ENCODE data around the gene NAXD. TPM values are rescaled to one million over a fixed set of nuclear protein-coding genes. Genes with fewer than 3 reads are reported as not detected.

Gene NAXD
- total RNA-seq, 2 experiments from 2014 or later: 20.8 to 21.1 TPM

- Mint-ChIP-seq H3K4me1 (peaks cover 34% of the 10 kb centered on the region), H3K27ac (peak overlapping the region; percentile 77)
Observed at GRCh38 chr13:110616103-110617101, 1.1 kb downstream of the NAXD start.

DNA sequence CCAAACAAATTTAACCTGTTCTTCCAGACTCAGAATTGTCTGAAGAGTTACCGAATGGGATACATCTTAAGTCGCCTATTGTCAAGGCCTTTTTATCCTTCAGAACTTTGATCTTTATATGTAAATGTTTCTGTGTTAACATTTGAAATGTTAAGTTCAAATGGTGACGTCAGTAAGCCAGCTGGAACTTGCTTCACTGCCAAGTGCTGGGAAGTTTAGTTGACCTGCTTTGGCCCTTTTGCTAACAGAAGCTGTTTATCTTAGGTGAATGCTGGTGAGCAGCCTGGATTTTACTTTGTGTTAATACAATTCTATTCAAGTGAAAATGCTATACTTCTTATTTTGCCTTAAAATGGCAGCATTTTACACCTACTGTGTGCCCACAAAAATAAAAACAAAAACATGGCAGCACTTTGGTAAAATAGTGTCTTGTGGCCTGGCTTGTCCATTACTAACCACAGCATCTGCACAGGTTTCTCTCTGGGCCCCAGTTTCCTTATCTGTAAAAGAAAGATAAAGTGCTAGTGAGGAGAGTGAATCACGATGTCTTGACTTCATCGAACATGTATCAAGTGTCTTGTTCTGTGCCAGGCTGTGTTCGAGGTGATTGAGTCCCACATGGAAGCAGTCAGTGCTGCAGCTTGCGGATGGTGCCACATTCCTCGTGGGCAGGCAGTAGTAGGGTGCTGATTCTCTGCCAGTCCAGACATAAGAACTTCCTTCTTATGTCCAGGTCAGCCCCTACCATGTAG is 2.2 kb downstream of the NAXD start:
- Mint-ChIP-seq H3K4me3 (peak overlapping the region; percentile 10), H3K27me3 (no peaks in the 10 kb centered on the region), H3K4me1 (peaks cover 38% of the 10 kb centered on the region), H3K9me3 (peaks cover 7% of the 10 kb centered on the region), H3K27ac (no peak overlapping the region), H3K36me3 (peaks cover 6% of the 10 kb centered on the region)
- DNase-seq: no peak

More at GRCh38 chr13:110616103-110617101, 1.1 kb downstream of the NAXD start:
- peaks cover 7% of the 10 kb centered on the region for H3K9me3 Mint-ChIP-seq
- DNase-seq: peak; percentile 60
- H3K4me3 Mint-ChIP-seq: peak overlapping the region; percentile 92
- peaks cover 6% of the 10 kb centered on the region for H3K36me3 Mint-ChIP-seq
- no peaks in the 10 kb centered on the region for H3K27me3 Mint-ChIP-seq

DNA sequence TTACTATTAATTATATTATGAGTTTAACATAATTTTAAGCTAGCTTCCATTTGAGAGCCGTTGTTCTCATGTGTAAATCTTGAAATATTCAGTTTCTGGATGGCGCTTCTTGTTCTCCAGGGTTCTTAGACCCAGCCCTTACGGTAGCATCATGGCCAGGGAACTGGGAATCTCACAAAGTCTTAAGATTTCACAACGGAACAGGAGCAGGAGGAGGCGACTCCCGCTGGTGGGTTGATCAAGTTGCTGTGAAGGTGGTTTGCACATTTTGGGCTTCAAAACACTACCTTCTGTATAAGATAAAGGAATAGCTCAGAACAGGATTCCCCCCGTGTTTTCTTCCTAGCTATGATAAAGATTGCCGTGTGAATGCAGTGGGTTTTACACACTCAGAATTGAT is 2.8 kb downstream of the NAXD start:
- peaks cover 6% of the 10 kb centered on the region for H3K9me3 Mint-ChIP-seq
- H3K4me3 Mint-ChIP-seq: no peak overlapping the region
- peaks cover 6% of the 10 kb centered on the region for H3K36me3 Mint-ChIP-seq
- H3K27ac Mint-ChIP-seq: no peak overlapping the region
- peaks cover 38% of the 10 kb centered on the region for H3K4me1 Mint-ChIP-seq
- DNase-seq: no peak
- H3K27me3 Mint-ChIP-seq: no peaks in the 10 kb centered on the region

- peaks cover 2% of the 10 kb centered on the region for H3K9me3 Mint-ChIP-seq
- no peak overlapping the region for H3K4me3 Mint-ChIP-seq
- peaks cover 38% of the 10 kb centered on the region for H3K4me1 Mint-ChIP-seq
- H3K36me3 Mint-ChIP-seq: peaks cover 6% of the 10 kb centered on the region
- no peak overlapping the region for H3K27ac Mint-ChIP-seq
- no peaks in the 10 kb centered on the region for H3K27me3 Mint-ChIP-seq
- no peak for DNase-seq
Observed at GRCh38 chr13:110618780-110619179, 3.4 kb downstream of the NAXD start.

- no peaks in the 10 kb centered on the region for H3K27me3 Mint-ChIP-seq
- no peak overlapping the region for H3K27ac Mint-ChIP-seq
- H3K36me3 Mint-ChIP-seq: peaks cover 3% of the 10 kb centered on the region
- H3K4me3 Mint-ChIP-seq: no peak overlapping the region
- peaks cover 34% of the 10 kb centered on the region for H3K4me1 Mint-ChIP-seq
- H3K9me3 Mint-ChIP-seq: no peaks in the 10 kb centered on the region
- DNase-seq: no peak
Observed at GRCh38 chr13:110620596-110620995, 5.3 kb downstream of the NAXD start.

DNA sequence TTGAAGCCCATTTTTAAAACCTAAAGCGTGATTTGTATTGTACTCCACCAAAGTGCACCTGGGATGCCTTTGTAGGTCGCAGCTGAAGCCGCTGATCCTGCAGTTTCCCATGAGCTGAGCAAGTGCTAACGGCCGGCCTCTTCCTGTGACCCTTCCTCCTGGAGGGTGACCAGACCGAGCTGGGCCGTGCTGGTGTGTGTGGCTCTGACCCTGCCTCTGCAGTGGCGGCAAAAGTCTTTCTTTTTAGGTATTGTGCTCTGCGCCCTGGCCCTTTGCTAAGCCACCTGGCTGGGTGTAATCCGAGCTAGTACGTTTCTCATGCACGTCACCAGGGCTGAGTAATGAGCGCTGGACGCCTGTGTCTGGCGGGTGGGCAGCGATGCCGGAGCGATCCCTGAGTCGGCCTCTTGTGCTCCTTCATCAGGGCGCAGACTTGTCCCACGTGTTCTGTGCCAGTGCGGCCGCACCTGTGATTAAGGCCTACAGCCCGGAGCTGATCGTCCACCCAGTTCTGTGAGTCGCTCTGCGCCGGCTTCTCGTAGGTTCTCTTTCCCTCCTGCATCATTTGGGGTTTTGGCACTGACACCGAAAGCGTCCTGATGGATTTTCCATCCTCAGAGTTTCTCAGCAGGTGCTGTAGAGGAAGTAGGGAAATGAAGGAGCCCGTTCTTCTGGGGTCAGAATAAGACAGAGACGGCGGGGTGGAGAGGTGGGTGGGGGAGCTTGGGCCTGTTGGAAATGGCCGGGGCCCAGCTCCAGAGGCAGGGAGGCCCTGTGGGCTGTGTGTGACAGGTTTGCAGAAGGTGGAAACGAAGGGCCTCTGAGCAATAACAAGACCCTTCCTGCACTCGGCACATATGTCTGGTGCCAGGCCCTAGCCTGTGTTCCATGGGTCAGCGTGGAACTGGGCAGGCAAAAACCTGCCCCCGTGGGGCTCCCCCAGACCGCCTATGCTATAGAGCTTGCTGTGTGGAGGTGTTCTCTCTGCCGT is 9.7 kb downstream of the NAXD start:
- Mint-ChIP-seq H3K36me3 (no peaks in the 10 kb centered on the region), H3K4me1 (peaks cover 31% of the 10 kb centered on the region)

GRCh38 chr13:110625771-110626321 is 10.5 kb downstream of the NAXD start:
- H3K4me3 Mint-ChIP-seq: no peak overlapping the region
- no peaks in the 10 kb centered on the region for H3K9me3 Mint-ChIP-seq
- H3K27me3 Mint-ChIP-seq: no peaks in the 10 kb centered on the region
- H3K27ac Mint-ChIP-seq: no peak overlapping the region
- H3K36me3 Mint-ChIP-seq: no peaks in the 10 kb centered on the region
- H3K4me1 Mint-ChIP-seq: peaks cover 32% of the 10 kb centered on the region
- no peak for DNase-seq

More for the DNA sequence above, 9.7 kb downstream of the NAXD start:
- H3K27me3 Mint-ChIP-seq: no peaks in the 10 kb centered on the region
- no peaks in the 10 kb centered on the region for H3K9me3 Mint-ChIP-seq
- H3K27ac Mint-ChIP-seq: no peak overlapping the region
- H3K4me3 Mint-ChIP-seq: no peak overlapping the region
- DNase-seq: no peak

DNA sequence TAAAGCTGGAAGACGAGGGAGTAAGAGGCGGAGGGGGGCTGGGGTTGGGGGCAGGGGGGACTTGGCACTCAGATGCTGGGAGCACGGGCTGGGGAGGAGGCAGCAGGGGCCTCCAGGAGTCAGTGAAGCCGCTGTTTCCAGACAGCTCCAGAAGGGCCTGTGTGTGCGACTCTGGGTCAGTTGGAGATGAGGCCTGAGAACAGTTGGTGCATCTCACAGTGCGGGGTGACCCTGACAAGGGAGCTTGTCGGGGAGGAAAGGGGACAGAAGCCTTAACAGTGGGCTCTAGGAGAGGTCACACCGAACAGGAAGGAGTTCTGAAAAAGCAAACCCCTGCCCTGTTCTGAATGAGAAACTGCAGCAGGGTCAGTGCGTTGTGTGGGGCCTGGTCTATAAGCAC is 11.2 kb downstream of the NAXD start:
- Mint-ChIP-seq H3K27ac (no peak overlapping the region), H3K36me3 (no peaks in the 10 kb centered on the region)

GRCh38 chr13:110627351-110627750 is 12.0 kb downstream of the NAXD start:
- H3K27me3 Mint-ChIP-seq: no peaks in the 10 kb centered on the region
- H3K9me3 Mint-ChIP-seq: no peaks in the 10 kb centered on the region
- no peak overlapping the region for H3K27ac Mint-ChIP-seq
- no peak for DNase-seq
- H3K4me1 Mint-ChIP-seq: peaks cover 37% of the 10 kb centered on the region
- no peak overlapping the region for H3K4me3 Mint-ChIP-seq
- H3K36me3 Mint-ChIP-seq: peaks cover 6% of the 10 kb centered on the region

More for the DNA sequence above, 11.2 kb downstream of the NAXD start:
- H3K9me3 Mint-ChIP-seq: no peaks in the 10 kb centered on the region
- H3K27me3 Mint-ChIP-seq: no peaks in the 10 kb centered on the region
- H3K4me3 Mint-ChIP-seq: no peak overlapping the region
- peaks cover 36% of the 10 kb centered on the region for H3K4me1 Mint-ChIP-seq
- no peak for DNase-seq

DNA sequence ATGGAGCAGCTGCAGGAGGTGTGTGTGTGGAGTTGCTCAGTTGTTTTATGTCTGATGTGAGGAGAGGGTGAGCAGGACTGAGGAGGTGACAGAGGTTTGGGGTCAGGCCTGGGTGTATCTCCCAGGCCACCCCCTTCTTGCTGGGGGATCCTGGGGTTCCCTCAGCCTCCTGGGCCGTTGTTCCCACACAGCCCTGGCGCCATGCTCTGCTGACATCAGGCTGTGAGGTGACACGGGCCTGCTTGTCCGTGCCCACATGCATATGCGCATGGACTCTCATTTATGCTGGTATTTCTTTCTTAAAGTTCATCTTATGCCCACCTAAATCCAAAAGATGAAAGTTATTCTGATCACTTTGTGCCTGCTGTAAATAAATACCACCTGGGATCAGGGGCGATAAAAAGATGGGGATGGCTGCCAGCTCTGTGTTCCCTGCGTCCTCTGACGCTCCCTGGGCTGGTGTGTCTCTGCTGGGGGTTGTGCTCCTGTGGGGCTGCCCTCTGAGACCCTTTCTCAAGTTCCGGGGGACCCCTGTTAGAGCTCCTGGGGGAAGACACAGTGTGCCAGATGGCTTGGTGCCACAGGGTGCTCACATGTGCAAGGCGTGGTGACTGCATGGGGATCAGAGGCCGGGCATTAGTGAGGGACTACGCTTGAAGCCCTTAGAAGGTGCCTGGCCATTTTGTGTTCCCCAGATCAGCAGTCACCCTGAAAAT is 12.6 kb downstream of the NAXD start:
- H3K4me3 Mint-ChIP-seq: no peak overlapping the region
- peaks cover 39% of the 10 kb centered on the region for H3K4me1 Mint-ChIP-seq
- DNase-seq: no peak
- H3K9me3 Mint-ChIP-seq: no peaks in the 10 kb centered on the region
- no peaks in the 10 kb centered on the region for H3K27me3 Mint-ChIP-seq
- peaks cover 8% of the 10 kb centered on the region for H3K36me3 Mint-ChIP-seq
- H3K27ac Mint-ChIP-seq: no peak overlapping the region

- no peak for DNase-seq
- peaks cover 8% of the 10 kb centered on the region for H3K36me3 Mint-ChIP-seq
- no peak overlapping the region for H3K27ac Mint-ChIP-seq
- peaks cover 39% of the 10 kb centered on the region for H3K4me1 Mint-ChIP-seq
- H3K4me3 Mint-ChIP-seq: no peak overlapping the region
- no peaks in the 10 kb centered on the region for H3K9me3 Mint-ChIP-seq
- no peaks in the 10 kb centered on the region for H3K27me3 Mint-ChIP-seq
Observed at GRCh38 chr13:110628477-110628793, 13.1 kb downstream of the NAXD start.

DNA sequence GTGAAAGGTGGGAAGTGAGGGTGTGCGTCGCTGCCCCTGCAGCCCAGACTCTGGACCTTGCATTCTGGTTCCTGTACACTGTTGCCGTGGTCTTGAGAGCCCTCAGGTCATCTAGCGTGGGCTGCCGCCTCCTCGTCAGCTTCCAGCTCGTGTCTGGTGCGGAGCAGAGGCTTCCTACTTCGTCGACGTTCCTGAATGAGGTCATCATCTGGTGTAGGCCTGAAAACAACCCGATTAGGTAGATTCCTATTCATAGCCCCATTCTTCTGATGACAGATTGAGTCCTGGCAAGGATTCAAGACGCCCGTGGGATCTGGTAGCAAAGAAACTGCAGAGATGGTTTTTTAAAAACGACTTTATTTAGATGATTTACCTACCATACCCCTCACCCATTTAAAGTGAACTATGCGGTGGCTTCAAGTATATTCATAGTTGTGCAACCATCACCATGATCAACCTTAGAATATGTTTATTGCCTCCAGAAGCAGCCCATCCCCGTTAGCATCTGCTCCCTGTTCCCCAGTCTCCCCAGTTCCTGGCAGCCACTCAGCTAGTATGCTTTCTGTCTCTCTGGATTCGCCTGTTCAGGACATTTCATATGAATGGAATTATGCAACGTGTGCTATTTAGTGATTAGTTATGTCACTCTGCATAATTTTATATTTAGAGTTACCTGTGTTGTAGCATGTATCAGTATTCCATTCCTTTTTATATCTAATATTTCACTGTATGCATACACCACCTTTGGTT is 13.8 kb downstream of the NAXD start:
- Mint-ChIP-seq H3K4me3 (no peak overlapping the region), H3K36me3 (peaks cover 8% of the 10 kb centered on the region), H3K9me3 (no peaks in the 10 kb centered on the region), H3K27me3 (no peaks in the 10 kb centered on the region), H3K4me1 (peaks cover 39% of the 10 kb centered on the region), H3K27ac (peak overlapping the region; percentile 69)
- DNase-seq: no peak

GRCh38 chr13:110629735-110630134 is 14.4 kb downstream of the NAXD start:
- peak; percentile 30 for DNase-seq
- no peaks in the 10 kb centered on the region for H3K9me3 Mint-ChIP-seq
- H3K36me3 Mint-ChIP-seq: peaks cover 8% of the 10 kb centered on the region
- peaks cover 39% of the 10 kb centered on the region for H3K4me1 Mint-ChIP-seq
- no peak overlapping the region for H3K4me3 Mint-ChIP-seq
- no peaks in the 10 kb centered on the region for H3K27me3 Mint-ChIP-seq
- peak overlapping the region; percentile 69 for H3K27ac Mint-ChIP-seq
